Activated effector memory CD4-positive, alpha-beta T cell treated with anti-CD3 and anti-CD28 coated beads, Interleukin-2, amount 50 U/mL, for 16 hours (primary cell): ENCODE data around the gene UNKL.
"Not testable (repeated sequence)": the region's sequence is repeated elsewhere in the genome, so short reads cannot be mapped to it uniquely, and the experiment has no call there.

Source experiments
- DNase-seq: peaks from one replicate; pipeline ENCODE4 v3.0.0-alpha.2; 2020

UNKL gene

GRCh38 chr16:1335211-1335971 is 79.1 kb downstream of the UNKL start:
- DNase-seq: no peak

- no peak for DNase-seq
These were observed 79.8 kb downstream of the UNKL start for GRCh38 chr16:1334739-1335138.

GRCh38 chr16:1333854-1334700 is 80.4 kb downstream of the UNKL start:
- no peak for DNase-seq

GRCh38 chr16:1333149-1333812 is 81.2 kb downstream of the UNKL start, which contains the start of gene BAIAP3:
Gene BAIAP3, plus strand, starts transcription at chr16:1333645. Its CDS starts 4,905 bp downstream, at chr16:1338550.
- peak; percentile 83 for DNase-seq

- no peak for DNase-seq
These were observed 81.8 kb downstream of the UNKL start for GRCh38 chr16:1332618-1333148.

GRCh38 chr16:1331712-1332617 is 82.5 kb downstream of the UNKL start:
- peak; percentile 82 for DNase-seq

- DNase-seq: no peak
These were observed 83.4 kb downstream of the UNKL start for GRCh38 chr16:1330931-1331711.

GRCh38 chr16:1330260-1330914 is 84.1 kb downstream of the UNKL start:
- DNase-seq: no peak

GRCh38 chr16:1328961-1329360 is 85.5 kb downstream of the UNKL start:
- DNase-seq: not testable (repeated sequence)

- not testable (repeated sequence) for DNase-seq
These were observed 86.4 kb downstream of the UNKL start for GRCh38 chr16:1328136-1328535.

GRCh38 chr16:1327619-1327947 is 86.9 kb downstream of the UNKL start:
- no peak for DNase-seq

- DNase-seq: no peak
These were observed 87.4 kb downstream of the UNKL start for GRCh38 chr16:1326946-1327618.

GRCh38 chr16:1326391-1326790 is 88.1 kb downstream of the UNKL start:
- no peak for DNase-seq

GRCh38 chr16:1325673-1326371 is 88.7 kb downstream of the UNKL start:
- no peak for DNase-seq

GRCh38 chr16:1325261-1325660 is 89.2 kb downstream of the UNKL start:
- no peak for DNase-seq

- DNase-seq: no peak
These were observed 90.1 kb downstream of the UNKL start for GRCh38 chr16:1324286-1324826.

- DNase-seq: no peak
These were observed 90.9 kb downstream of the UNKL start for GRCh38 chr16:1323296-1324239.

GRCh38 chr16:1322407-1322806 is 92.1 kb downstream of the UNKL start:
- no peak for DNase-seq
